Smooth muscle cell (in vitro differentiated cells): ENCODE measurements around the gene ASGR2. TPM values are rescaled to one million over a fixed set of nuclear protein-coding genes. Genes with fewer than 3 reads are reported as not detected.

Experiments
- DNase-seq: peaks from one replicate; lab custom pipeline; 2025; ENCODE audit not compliant: unreplicated experiment; lab: John Stamatoyannopoulos, UW
- H2AFZ ChIP-seq: fragments of 200-600 bp; sonication (generic); 2 replicates; pipeline ENCODE4 v1.6.0; 2016; ENCODE audit warnings: antibody characterized with exemption, low read depth, mild to moderate bottlenecking
- H3F3A ChIP-seq: fragments of 200-600 bp; sonication (generic); 2 replicates; pipeline ENCODE4 v1.6.0; 2017; ENCODE audit warnings: antibody characterized with exemption, low read depth
- H3K27ac ChIP-seq: fragments of 200-600 bp; sonication (generic); 2 replicates; pipeline ENCODE4 v1.5.1; 2016; ENCODE audit warnings: low read depth, mild to moderate bottlenecking
- H3K27me3 ChIP-seq: fragments of 200-600 bp; sonication (generic); 2 replicates; pipeline ENCODE4 v1.6.1; 2016; ENCODE audit warnings: low read depth, mild to moderate bottlenecking
- H3K36me3 ChIP-seq: fragments of 200-600 bp; sonication (generic); 2 replicates; pipeline ENCODE4 v1.5.1; 2016; ENCODE audit warnings: low read depth
- H3K4me1 ChIP-seq: fragments of 200-600 bp; sonication (generic); 2 replicates; pipeline ENCODE4 v1.5.1; 2016; ENCODE audit warnings: low read depth
- H3K4me2 ChIP-seq: fragments of 200-600 bp; sonication (generic); 2 replicates; pipeline ENCODE4 v1.6.0; 2016; ENCODE audit warnings: mild to moderate bottlenecking
- H3K4me3 ChIP-seq: fragments of 200-600 bp; sonication (generic); 2 replicates; pipeline ENCODE4 v1.5.1; 2016; ENCODE audit warnings: mild to moderate bottlenecking
- H3K79me2 ChIP-seq: fragments of 200-600 bp; sonication (generic); 2 replicates; pipeline ENCODE4 v1.6.0; 2016; ENCODE audit warnings: low read depth, mild to moderate bottlenecking
- H3K9ac ChIP-seq: fragments of 200-600 bp; sonication (generic); 2 replicates; pipeline ENCODE4 v1.6.0; 2016; ENCODE audit warnings: low read depth
- H3K9me3 ChIP-seq: fragments of 200-600 bp; sonication (generic); replicated peaks from 2 replicates; pipeline ENCODE4 v1.5.1; 2016; ENCODE audit warnings: low read depth
- H4K20me1 ChIP-seq: fragments of 200-600 bp; sonication (generic); 2 replicates; pipeline ENCODE4 v1.6.0; 2016; ENCODE audit warnings: low read depth
- CTCF ChIP-seq: fragments of 200-600 bp; sonication (generic); IDR thresholded peaks from 2 replicates; pipeline ENCODE4 v1.5.1; 2017; ENCODE audit warnings: borderline replicate concordance, mild to moderate bottlenecking, antibody characterized with exemption; ENCODE audit not compliant: insufficient read depth, poor library complexity, severe bottlenecking
- WGBS: methylation state at CpG from one replicate; pipeline ENCODE4 v1.1.7; 2016; ENCODE audit warnings: low lambda C conversion rate; 5-methylcytosine and 5-hydroxymethylcytosine counted together
- polyA plus RNA-seq: library from polyadenylated mRNA; unstranded; fragments of >200 nt; fragmentation: Nextera tagmentation; extraction: Ambion mirVana; gene quantifications from 2 replicates; pipeline ENCODE4 v1.2.1, GENCODE V29; 2016
- total RNA-seq: library from RNA; depleted of rRNA; stranded (reverse); fragments of >200 nt; gene quantifications from 2 replicates; pipeline ENCODE4 v1.2.3, GENCODE V29; 2014

The ASGR2 gene
- total and polyA plus RNA-seq, 2 experiments from 2014 or later: 0.15 TPM; not detected in 1

DNA sequence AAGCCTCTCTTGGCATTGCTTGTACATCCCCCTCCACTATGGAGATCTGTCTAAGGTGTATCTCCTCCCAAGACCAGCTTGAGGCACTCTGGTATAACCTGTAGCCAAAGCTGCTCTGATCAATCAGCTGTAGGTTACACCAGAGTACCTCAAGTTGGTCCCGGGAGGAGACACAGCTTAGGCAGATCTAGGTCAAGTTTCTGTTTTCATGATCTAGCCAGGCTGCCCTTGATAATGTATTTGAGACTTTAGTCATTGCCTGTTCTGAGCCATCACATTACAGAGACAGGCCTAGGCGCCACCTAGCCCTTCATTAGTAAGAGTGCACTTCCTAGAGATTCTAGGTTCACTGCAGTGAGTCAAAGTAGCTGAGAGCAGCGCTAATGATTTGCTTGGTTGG is 33.1 kb upstream of the ASGR2 start:
- Histone ChIP-seq H3K4me3 (no peak overlapping the region), H3K4me1 (peaks cover 3% of the 10 kb centered on the region), H3K27me3 (no peaks in the 10 kb centered on the region), H3K36me3 (no peaks in the 10 kb centered on the region), H3K27ac (no peak overlapping the region), H3K79me2 (no peaks in the 10 kb centered on the region), H3K9me3 (no peaks in the 10 kb centered on the region), H3K9ac (no peak overlapping the region), H3F3A (no peaks in the 10 kb centered on the region), H2AFZ (no peak overlapping the region), H4K20me1 (no peaks in the 10 kb centered on the region), H3K4me2 (no peak overlapping the region)
- TF ChIP-seq CTCF: no peak
- no peak for DNase-seq
- WGBS: 47% methylated on average over 3 of the region's 3 CpGs

GRCh38 chr17:7146115-7146514 is 31.5 kb upstream of the ASGR2 start:
- no peak for TF ChIP-seq CTCF
- peaks cover 3% of the 10 kb centered on the region for H3K4me1 ChIP-seq
- no peak overlapping the region for H2AFZ ChIP-seq
- WGBS: 33% methylated on average over 5 of the region's 6 CpGs
- H3K79me2 ChIP-seq: no peaks in the 10 kb centered on the region
- no peak for DNase-seq
- H3K27ac ChIP-seq: no peak overlapping the region
- H3K36me3 ChIP-seq: no peaks in the 10 kb centered on the region
- H3K9ac ChIP-seq: no peak overlapping the region
- no peak overlapping the region for H3K4me2 ChIP-seq
- no peaks in the 10 kb centered on the region for H3F3A ChIP-seq
- H3K27me3 ChIP-seq: no peaks in the 10 kb centered on the region
- H3K4me3 ChIP-seq: no peak overlapping the region
- no peaks in the 10 kb centered on the region for H3K9me3 ChIP-seq
- H4K20me1 ChIP-seq: no peaks in the 10 kb centered on the region

DNA sequence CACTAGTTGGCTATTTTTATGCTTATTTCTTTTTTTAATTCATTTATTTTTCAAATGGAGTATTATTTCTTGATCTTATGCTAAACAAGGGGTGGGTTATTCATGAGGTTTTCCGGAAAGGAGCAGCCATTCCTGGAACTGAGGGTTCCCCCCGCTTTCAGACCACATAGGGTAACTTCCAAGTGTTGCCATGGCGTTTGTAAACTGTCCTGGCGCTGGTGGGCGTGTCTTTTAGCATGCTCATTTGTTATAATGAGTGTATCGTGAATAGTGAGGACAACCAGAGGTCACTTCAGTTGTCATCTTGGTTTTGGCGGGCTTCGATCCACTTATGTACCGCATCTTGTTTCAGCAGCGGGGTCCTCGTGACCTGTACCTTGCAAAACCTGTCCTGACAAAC is 29.6 kb upstream of the ASGR2 start:
- DNase-seq: no peak
- TF ChIP-seq CTCF: no peak
- no peaks in the 10 kb centered on the region for H3K79me2 ChIP-seq
- no peaks in the 10 kb centered on the region for H3K9me3 ChIP-seq
- no peak overlapping the region for H3K9ac ChIP-seq
- no peak overlapping the region for H3K4me2 ChIP-seq
- H3K4me3 ChIP-seq: no peak overlapping the region
- H4K20me1 ChIP-seq: no peaks in the 10 kb centered on the region
- no peak overlapping the region for H2AFZ ChIP-seq
- H3F3A ChIP-seq: no peaks in the 10 kb centered on the region
- 89% methylated on average over 11 of the region's 11 CpGs for WGBS
- peaks cover 3% of the 10 kb centered on the region for H3K4me1 ChIP-seq
- H3K36me3 ChIP-seq: no peaks in the 10 kb centered on the region
- H3K27me3 ChIP-seq: no peaks in the 10 kb centered on the region
- H3K27ac ChIP-seq: no peak overlapping the region

GRCh38 chr17:7141824-7142223 is 27.2 kb upstream of the ASGR2 start:
- peaks cover 3% of the 10 kb centered on the region for H3K4me1 ChIP-seq
- H2AFZ ChIP-seq: no peak overlapping the region
- H3K4me3 ChIP-seq: no peak overlapping the region
- no peaks in the 10 kb centered on the region for H3K36me3 ChIP-seq
- H3K9me3 ChIP-seq: no peaks in the 10 kb centered on the region
- no peaks in the 10 kb centered on the region for H3K79me2 ChIP-seq
- H3K27me3 ChIP-seq: no peaks in the 10 kb centered on the region
- WGBS: 66% methylated on average over 10 of the region's 10 CpGs
- H3K27ac ChIP-seq: peak overlapping the region; percentile 22
- DNase-seq: no peak
- no peak overlapping the region for H3K4me2 ChIP-seq
- TF ChIP-seq CTCF: no peak
- no peaks in the 10 kb centered on the region for H3F3A ChIP-seq
- no peaks in the 10 kb centered on the region for H4K20me1 ChIP-seq
- no peak overlapping the region for H3K9ac ChIP-seq
